IPS-11a (cell line): Measurements from ENCODE around the gene P2RY13.

Experiments used
- H3K4me3 ChIP-seq: one replicate; pipeline ENCODE4 v1.5.1; 2013; ENCODE audit warnings: low read depth, low read length, control low read depth

The P2RY13 gene

GRCh38 chr3:151329363-151329762 is at the start of gene P2RY13:
P2RY13 (minus strand) TSS chr3:151329549; CDS start chr3:151329528, 21 bp downstream.
- no peak within 1 kb of the TSS for H3K4me3 ChIP-seq

- no peak overlapping the region for H3K4me3 ChIP-seq
Measured at GRCh38 chr3:151377768-151378385, 48.5 kb upstream of the P2RY13 start.

GRCh38 chr3:151372063-151372820 is 42.9 kb upstream of the P2RY13 start:
- H3K4me3 ChIP-seq = no peak overlapping the region

GRCh38 chr3:151371526-151371925 is 42.2 kb upstream of the P2RY13 start:
- no peak overlapping the region for H3K4me3 ChIP-seq

- H3K4me3 ChIP-seq = no peak overlapping the region
Measured at GRCh38 chr3:151367448-151367847, 38.1 kb upstream of the P2RY13 start.

- H3K4me3 ChIP-seq = no peak overlapping the region
Measured at GRCh38 chr3:151366993-151367392, 37.6 kb upstream of the P2RY13 start.

- no peak overlapping the region for H3K4me3 ChIP-seq
Measured at GRCh38 chr3:151362751-151363174, 33.4 kb upstream of the P2RY13 start.

GRCh38 chr3:151357463-151357850 is 28.1 kb upstream of the P2RY13 start:
- no peak overlapping the region for H3K4me3 ChIP-seq

- no peak overlapping the region for H3K4me3 ChIP-seq
Measured at GRCh38 chr3:151356794-151357462, 27.6 kb upstream of the P2RY13 start.

GRCh38 chr3:151351648-151352047 is 22.3 kb upstream of the P2RY13 start:
- no peak overlapping the region for H3K4me3 ChIP-seq

- H3K4me3 ChIP-seq = no peak overlapping the region
Measured at GRCh38 chr3:151351219-151351618, 21.9 kb upstream of the P2RY13 start.

GRCh38 chr3:151350656-151351055 is 21.3 kb upstream of the P2RY13 start:
- no peak overlapping the region for H3K4me3 ChIP-seq

GRCh38 chr3:151347432-151347831 is 18.1 kb upstream of the P2RY13 start:
- no peak overlapping the region for H3K4me3 ChIP-seq

GRCh38 chr3:151346292-151346691 is 16.9 kb upstream of the P2RY13 start:
- no peak overlapping the region for H3K4me3 ChIP-seq

GRCh38 chr3:151345859-151346258 is 16.5 kb upstream of the P2RY13 start:
- no peak overlapping the region for H3K4me3 ChIP-seq

- no peak overlapping the region for H3K4me3 ChIP-seq
Measured at GRCh38 chr3:151331696-151332095, 2.3 kb upstream of the P2RY13 start.

GRCh38 chr3:151330899-151331298 is 1.6 kb upstream of the P2RY13 start:
- no peak overlapping the region for H3K4me3 ChIP-seq

GRCh38 chr3:151330379-151330778 is 1.0 kb upstream of the P2RY13 start:
- H3K4me3 ChIP-seq = no peak overlapping the region

- H3K4me3 ChIP-seq = no peak overlapping the region
Measured at GRCh38 chr3:151328298-151328995, 902 bp downstream of the P2RY13 start.

- H3K4me3 ChIP-seq = no peak overlapping the region
Measured at GRCh38 chr3:151327571-151328198, 1.7 kb downstream of the P2RY13 start.

GRCh38 chr3:151322511-151322910 is 6.8 kb downstream of the P2RY13 start:
- no peak overlapping the region for H3K4me3 ChIP-seq
